HTERT RPE-1 (cell line): ENCODE results near the gene FGF1.
"Not testable (repeated sequence)": the region's sequence is repeated elsewhere in the genome, so short reads cannot be mapped to it uniquely, and the experiment has no call there.

Source experiments
- in situ Hi-C: fragments of 300-500 bp; cut with MboI; formaldehyde crosslinking; loops from 4 replicates; pipeline ENCODE4 v1.14.3; 2020; ENCODE audit warnings: low sequenced_read_pairs

The FGF1 gene

GRCh38 chr5:142671266-142671665 is 14.6 kb downstream of the FGF1 start:
- in situ Hi-C loops, result no loop called here

- in situ Hi-C loops, result no loop called here
These were observed 15.1 kb downstream of the FGF1 start for GRCh38 chr5:142670804-142671203.

- in situ Hi-C loops, result no loop called here
These were observed 16.4 kb downstream of the FGF1 start for GRCh38 chr5:142669477-142669876.

- in situ Hi-C loops, result no loop called here
These were observed 17.6 kb downstream of the FGF1 start for GRCh38 chr5:142668336-142668735.

- in situ Hi-C loops, result no loop called here
These were observed 18.1 kb downstream of the FGF1 start for GRCh38 chr5:142667831-142668230.

GRCh38 chr5:142664636-142665035 is 21.3 kb downstream of the FGF1 start:
- in situ Hi-C loops, result no loop called here

DNA sequence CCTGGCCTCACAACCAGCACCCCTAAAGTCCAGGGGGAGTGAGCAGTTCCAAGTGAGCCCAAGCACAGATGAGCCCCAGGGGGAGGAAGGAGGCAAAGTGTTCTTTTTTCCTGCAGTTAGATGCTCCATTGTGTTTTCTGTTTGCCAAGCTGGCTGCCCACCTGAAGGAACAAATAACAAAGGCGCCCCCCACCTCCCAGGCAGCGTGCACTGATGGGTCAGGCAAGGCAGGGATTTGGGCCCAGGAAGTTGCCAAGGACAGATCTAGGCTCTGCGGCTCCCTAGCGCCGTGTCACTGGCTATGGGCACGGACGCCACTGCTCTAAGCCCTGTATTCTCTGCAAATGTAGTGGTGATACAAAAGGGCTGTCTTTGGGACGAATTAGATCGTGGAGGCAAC is 21.8 kb downstream of the FGF1 start:
- in situ Hi-C loops, result no loop called here

DNA sequence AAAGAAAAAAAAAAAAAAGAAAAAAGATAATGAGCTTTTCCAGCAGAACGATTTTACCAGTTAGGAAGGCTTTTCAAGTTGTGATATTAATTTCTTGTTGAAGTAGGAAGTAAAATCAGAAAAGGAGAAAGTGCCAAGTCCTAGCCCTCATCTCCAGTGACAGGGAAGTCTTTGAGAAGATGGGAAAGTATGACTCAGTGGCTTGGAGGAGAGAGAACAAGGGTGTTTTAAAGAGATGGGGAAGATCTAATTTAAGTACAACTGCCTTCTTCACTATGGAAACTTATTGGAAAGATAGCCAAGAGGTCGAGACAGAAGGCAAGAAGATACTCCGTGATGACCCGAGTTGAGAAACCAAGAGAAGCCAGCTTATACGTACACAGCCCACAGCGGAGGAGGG is 22.6 kb downstream of the FGF1 start:
- in situ Hi-C loops, result no loop called here

DNA sequence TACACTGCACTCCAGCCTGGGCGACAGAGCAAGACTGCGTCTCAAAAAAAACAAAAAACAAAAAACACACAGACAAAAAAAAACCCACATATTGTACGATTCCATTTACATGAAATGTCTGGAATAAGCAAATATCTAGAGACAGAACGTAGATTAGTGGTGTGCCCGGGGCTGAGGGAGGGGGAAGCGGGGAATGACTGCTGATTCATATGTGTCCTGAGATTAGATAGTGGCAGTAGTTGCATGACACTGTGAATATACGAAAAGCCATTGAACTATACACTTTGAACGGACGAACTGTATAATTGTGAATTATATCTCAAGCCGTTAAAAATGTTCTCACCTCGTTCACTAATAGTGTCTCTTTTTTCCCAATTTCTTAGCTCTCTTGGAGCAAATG is 23.9 kb downstream of the FGF1 start:
- in situ Hi-C loops, result no loop called here

GRCh38 chr5:142661143-142661542 is 24.7 kb downstream of the FGF1 start:
- in situ Hi-C loops, result no loop called here

- in situ Hi-C loops, result no loop called here
These were observed 25.2 kb downstream of the FGF1 start for GRCh38 chr5:142660731-142661130.

GRCh38 chr5:142660196-142660595 is 25.7 kb downstream of the FGF1 start:
- in situ Hi-C loops, result no loop called here

DNA sequence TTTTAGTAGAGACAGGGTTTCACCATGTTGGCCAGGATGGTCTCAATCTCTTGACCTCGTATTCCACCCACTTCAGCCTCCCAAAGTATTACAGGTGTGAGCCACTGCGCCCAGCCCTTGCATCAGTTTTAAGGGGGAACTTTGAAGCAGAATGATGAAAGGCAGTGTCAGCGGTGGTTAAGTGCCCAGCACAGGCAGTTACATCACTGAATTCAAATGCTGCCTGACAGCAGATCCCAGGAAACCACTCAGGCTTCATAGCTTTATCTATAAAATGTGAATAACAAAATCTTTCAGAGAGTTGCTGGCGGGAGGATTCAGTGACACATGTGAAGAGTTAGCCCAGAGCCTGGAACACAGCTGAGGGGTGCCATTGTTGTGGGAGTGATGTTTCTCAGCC is 26.5 kb downstream of the FGF1 start:
- in situ Hi-C loops, result no loop called here

- in situ Hi-C loops, result no loop called here
These were observed 27.6 kb downstream of the FGF1 start for GRCh38 chr5:142658278-142658677.

- in situ Hi-C loops, result no loop called here
These were observed 28.4 kb downstream of the FGF1 start for GRCh38 chr5:142657446-142657845.

GRCh38 chr5:142655339-142656267 is 30.3 kb downstream of the FGF1 start:
- in situ Hi-C loops, result no loop called here

DNA sequence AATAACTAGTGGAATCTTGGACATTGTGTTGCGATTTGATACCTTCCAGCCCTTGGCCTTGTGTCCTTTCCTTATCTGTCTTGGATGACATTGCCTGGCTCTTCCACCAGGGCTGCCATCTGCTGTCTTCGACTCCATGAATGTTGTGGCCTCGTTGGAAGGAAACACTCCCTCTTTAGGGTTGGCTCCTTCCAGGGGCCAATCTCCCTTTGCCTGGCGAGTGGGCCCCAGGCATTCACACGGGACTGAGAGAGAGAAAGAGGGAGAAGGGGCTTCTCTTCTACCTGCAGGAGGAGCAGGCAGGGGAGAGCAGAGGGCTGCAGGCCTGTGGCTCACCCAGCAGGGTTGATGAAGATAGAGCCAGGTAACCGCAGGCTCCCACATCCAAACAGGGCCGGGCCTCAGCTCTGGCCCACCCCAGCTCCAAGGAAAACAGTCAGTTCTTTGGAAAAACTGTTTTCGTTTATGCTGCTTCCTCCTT is 31.3 kb downstream of the FGF1 start:
- in situ Hi-C loops, result no loop called here

- in situ Hi-C loops, result no loop called here
These were observed 32.6 kb downstream of the FGF1 start for GRCh38 chr5:142653321-142653720.

- in situ Hi-C loops, result no loop called here
These were observed 33.3 kb downstream of the FGF1 start for GRCh38 chr5:142652563-142652962.

DNA sequence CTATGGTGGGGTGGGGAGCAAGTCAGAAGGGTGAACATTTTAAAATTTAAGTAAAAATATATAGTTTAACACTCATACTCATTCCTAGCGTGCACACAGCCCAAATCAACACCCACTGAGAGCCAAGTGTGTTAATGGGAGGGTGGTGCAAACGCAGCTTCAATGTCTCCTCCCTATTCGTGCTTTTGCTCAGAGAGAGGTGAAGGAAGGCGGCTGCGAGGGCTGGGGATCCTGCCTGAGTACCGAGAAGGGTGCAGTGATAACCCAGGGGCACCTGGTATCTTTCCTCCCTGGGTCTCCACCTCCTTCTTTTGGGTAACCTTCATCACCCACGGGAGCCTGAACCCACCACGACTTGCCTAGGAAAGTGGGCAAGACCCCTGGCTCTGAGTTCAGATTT is 35.0 kb downstream of the FGF1 start:
- in situ Hi-C loops, result no loop called here

DNA sequence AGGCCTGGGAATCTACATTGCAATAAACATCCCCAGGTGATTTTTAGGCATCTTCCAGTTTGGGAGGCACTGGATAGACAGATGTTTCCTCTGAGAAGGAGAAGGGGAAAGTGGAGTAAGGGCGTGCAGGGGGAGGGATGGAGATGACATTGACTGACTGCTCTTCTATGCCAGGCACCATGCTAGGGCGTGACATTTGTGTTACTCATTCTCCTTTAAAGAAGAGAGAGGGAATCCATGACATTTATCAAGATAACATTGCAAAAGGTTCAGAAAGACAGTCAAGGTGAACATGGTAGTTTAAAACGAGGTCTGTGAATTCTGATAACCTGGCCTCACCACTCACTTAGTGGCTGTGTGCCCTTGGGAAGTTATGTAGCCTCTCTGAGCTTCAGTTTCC is 35.8 kb downstream of the FGF1 start:
- in situ Hi-C loops, result no loop called here

DNA sequence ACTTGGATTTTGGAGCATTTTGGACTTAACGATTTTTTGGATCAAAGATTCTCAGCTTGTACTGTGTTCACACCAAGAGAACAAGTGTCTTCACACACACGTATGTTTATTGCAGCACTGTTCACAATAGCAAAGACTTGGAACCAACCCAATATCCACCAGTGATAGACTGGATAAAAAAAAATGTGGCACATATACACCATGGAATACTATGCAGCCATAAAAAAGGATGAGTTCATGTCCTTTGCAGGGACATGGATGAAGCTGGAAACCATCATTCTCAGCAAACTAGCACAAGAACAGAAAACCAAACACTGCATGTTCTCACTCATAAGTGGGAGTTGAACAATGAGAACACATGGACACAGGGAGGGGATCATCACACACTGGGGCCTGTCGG is 37.8 kb downstream of the FGF1 start:
- in situ Hi-C loops, result not testable (repeated sequence)

DNA sequence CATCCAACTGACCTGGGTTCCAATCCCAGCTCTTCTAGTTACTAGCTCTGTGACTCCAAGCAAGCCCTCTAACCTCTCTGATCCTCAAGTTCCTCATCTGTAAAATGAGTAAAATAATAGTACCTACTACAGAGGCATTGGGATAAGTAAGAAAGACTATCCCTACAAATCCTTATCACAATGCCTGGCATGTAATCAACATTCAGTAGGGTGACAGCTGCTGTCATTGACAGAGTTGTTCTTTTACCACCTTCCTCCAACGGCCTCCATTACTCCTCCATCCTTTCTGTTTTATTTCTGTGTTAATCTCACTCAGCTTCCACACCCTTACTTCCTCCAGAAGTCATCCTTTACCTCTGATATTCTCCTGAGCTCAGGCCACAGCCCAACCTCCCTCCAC is 40.4 kb downstream of the FGF1 start:
- in situ Hi-C loops, result no loop called here
